ENCODE measurements around the gene ASGR1. TPM values are rescaled to one million over a fixed set of nuclear protein-coding genes. Genes with fewer than 3 reads are reported as not detected.

ASGR1 gene
- polyA plus RNA-seq, 4 donors = 1.9 to 2.9 (median 2.7) TPM

DNA sequence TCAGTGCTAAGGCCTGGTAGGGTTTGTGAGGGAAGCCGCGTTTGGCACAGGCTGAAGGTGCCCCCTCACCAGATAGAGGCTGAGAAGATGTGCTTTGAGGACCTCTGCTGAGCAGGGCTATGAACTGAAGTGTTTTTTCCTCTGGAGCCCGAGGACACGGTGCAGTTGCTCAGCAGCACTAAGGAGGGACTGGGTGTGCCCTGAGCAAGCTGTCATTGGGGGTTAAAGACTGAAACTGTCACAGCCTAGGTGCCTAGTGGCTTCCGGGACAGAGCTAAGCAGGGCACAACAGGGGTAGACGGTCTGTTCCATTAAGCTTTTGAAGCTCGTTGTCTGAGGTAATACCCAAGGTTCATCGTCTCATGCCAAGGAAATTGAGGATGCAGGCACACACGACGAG is 39.8 kb downstream of the ASGR1 start:
- Histone ChIP-seq H3K4me1 (ENCODE audit: control insufficient read depth in 3 of 3, insufficient read depth in 2 of 3, low read depth in 1 of 3, low read length in 2 of 3) (peaks cover 0 to 8% (median 0%) of the 10 kb centered on the region in 3 donors), H3K27me3 (ENCODE audit: control insufficient read depth in 3 of 3, insufficient read depth in 3 of 3, low read length in 3 of 3) (peaks cover 0 to 10% (median 0%) of the 10 kb centered on the region in 3 donors), H3K4me3 (ENCODE audit: low read depth in 1 of 3, low read length in 3 of 3) (no peak overlapping the region), H3K9me3 (ENCODE audit: control insufficient read depth in 2 of 2, insufficient read depth in 1 of 2, low read depth in 1 of 2, low read length in 1 of 2) (peaks cover 0 to 4% of the 10 kb centered on the region in 2 donors), H3K27ac (ENCODE audit: low read depth in 1 of 3, low read length in 2 of 3) (no peak overlapping the region), H3K36me3 (ENCODE audit: control insufficient read depth in 3 of 3, insufficient read depth in 2 of 3, low read depth in 1 of 3, low read length in 3 of 3) (no peaks in the 10 kb centered on the region)
- DNase-seq (peak in 1 of 2 donors; percentile 76), FAIRE-seq (no peak)
- 26 to 57% (median 44%) methylated on average over 10 of the region's 10 CpGs for WGBS, 3 donors

- Histone ChIP-seq H3K9me3 (ENCODE audit: control insufficient read depth in 2 of 2, insufficient read depth in 1 of 2, low read depth in 1 of 2, low read length in 1 of 2) (peaks cover 0 to 4% of the 10 kb centered on the region in 2 donors), H3K27ac (ENCODE audit: low read depth in 1 of 3, low read length in 2 of 3) (no peak overlapping the region), H3K4me1 (ENCODE audit: control insufficient read depth in 3 of 3, insufficient read depth in 2 of 3, low read depth in 1 of 3, low read length in 2 of 3) (peaks cover 0 to 8% (median 0%) of the 10 kb centered on the region in 3 donors), H3K4me3 (ENCODE audit: low read depth in 1 of 3, low read length in 3 of 3) (no peak overlapping the region), H3K36me3 (ENCODE audit: control insufficient read depth in 3 of 3, insufficient read depth in 2 of 3, low read depth in 1 of 3, low read length in 3 of 3) (no peaks in the 10 kb centered on the region), H3K27me3 (ENCODE audit: control insufficient read depth in 3 of 3, insufficient read depth in 3 of 3, low read length in 3 of 3) (peaks cover 0 to 10% (median 0%) of the 10 kb centered on the region in 3 donors)
- FAIRE-seq = no peak
- no peak for DNase-seq
- WGBS, 3 donors = 60 to 62% (median 60%) methylated on average over 7 of the region's 7 CpGs
These were observed 40.3 kb downstream of the ASGR1 start for GRCh38 chr17:7138800-7139381.

GRCh38 chr17:7137171-7137943 is 41.8 kb downstream of the ASGR1 start:
- no peak overlapping the region for H3K4me3 ChIP-seq (ENCODE audit: low read depth in 1 of 3, low read length in 3 of 3)
- no peak overlapping the region for H3K27ac ChIP-seq (ENCODE audit: low read depth in 1 of 3, low read length in 2 of 3)
- peaks cover 0 to 16% (median 0%) of the 10 kb centered on the region in 3 donors for H3K27me3 ChIP-seq (ENCODE audit: control insufficient read depth in 3 of 3, insufficient read depth in 3 of 3, low read length in 3 of 3)
- FAIRE-seq (no peak), DNase-seq (no peak)
- 22 to 32% (median 31%) methylated on average over 13 of the region's 13 CpGs for WGBS, 3 donors
- peaks cover 0 to 4% of the 10 kb centered on the region in 2 donors for H3K9me3 ChIP-seq (ENCODE audit: control insufficient read depth in 2 of 2, insufficient read depth in 1 of 2, low read depth in 1 of 2, low read length in 1 of 2)
- H3K4me1 ChIP-seq (ENCODE audit: control insufficient read depth in 3 of 3, insufficient read depth in 2 of 3, low read depth in 1 of 3, low read length in 2 of 3) = peaks cover 0 to 8% (median 0%) of the 10 kb centered on the region in 3 donors
- H3K36me3 ChIP-seq (ENCODE audit: control insufficient read depth in 3 of 3, insufficient read depth in 2 of 3, low read depth in 1 of 3, low read length in 3 of 3) = no peaks in the 10 kb centered on the region

DNA sequence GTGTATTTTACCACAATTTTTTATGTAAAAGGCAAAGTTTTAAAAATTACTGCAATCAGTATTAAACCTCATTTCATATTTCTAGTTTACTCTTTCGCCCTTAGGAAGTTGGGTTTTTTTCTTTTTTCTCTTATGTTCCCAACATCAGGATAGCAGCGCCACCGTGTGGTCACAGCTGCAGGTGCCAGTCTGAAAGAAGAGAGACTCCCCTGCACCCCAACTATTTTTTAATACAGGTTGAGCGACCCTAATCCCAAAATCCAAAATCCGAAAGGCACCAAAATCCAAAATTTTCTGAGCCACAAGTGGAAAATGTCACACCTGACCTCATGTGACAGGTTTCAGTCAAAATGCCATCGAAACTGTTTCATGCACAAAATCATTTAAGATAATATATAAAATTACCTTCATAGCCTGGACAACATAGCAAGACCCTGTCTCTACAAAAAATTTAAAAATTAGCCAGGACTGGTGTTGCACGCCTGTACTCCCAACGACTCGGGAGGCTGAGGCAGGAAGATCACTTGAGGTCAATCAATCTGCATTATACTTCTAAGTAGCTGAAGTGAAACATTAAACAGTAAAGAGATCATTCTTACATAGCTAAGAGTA is 42.8 kb downstream of the ASGR1 start:
- Histone ChIP-seq H3K9me3 (ENCODE audit: control insufficient read depth in 2 of 2, insufficient read depth in 1 of 2, low read depth in 1 of 2, low read length in 1 of 2) (peaks cover 0 to 4% of the 10 kb centered on the region in 2 donors), H3K4me3 (ENCODE audit: low read depth in 1 of 3, low read length in 3 of 3) (no peak overlapping the region), H3K4me1 (ENCODE audit: control insufficient read depth in 3 of 3, insufficient read depth in 2 of 3, low read depth in 1 of 3, low read length in 2 of 3) (peaks cover 0 to 2% (median 0%) of the 10 kb centered on the region in 3 donors), H3K27ac (ENCODE audit: low read depth in 1 of 3, low read length in 2 of 3) (no peak overlapping the region), H3K36me3 (ENCODE audit: control insufficient read depth in 3 of 3, insufficient read depth in 2 of 3, low read depth in 1 of 3, low read length in 3 of 3) (no peaks in the 10 kb centered on the region), H3K27me3 (ENCODE audit: control insufficient read depth in 3 of 3, insufficient read depth in 3 of 3, low read length in 3 of 3) (peaks cover 0 to 18% (median 0%) of the 10 kb centered on the region in 3 donors)
- WGBS, 3 donors = 18 to 24% (median 22%) methylated on average over 9 of the region's 9 CpGs
- DNase-seq (peak; percentile 67 to 76), FAIRE-seq (peak; percentile 33)

DNA sequence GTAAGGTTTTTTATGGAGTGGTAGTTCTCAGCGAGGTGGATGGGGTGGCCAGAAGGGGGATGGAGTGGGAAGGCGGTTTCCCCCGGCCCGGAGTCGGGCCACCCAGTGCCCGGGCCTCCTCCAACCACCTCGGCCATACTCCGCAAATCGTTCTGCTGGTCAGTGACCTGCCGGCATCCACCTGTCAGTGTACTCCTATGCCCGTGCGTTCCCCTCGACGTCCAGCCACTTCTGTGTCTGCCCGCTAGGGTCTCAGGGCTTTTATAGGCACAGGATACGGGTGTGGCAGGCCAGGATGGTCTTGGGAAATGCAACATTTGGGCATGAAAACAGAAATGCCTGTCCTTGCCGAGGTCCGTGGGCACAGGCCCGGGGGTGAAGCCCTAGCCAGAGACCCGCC is 45.3 kb downstream of the ASGR1 start:
- no peak overlapping the region for H3K27ac ChIP-seq (ENCODE audit: low read depth in 1 of 3, low read length in 2 of 3)
- peaks cover 0 to 3% of the 10 kb centered on the region in 2 donors for H3K9me3 ChIP-seq (ENCODE audit: control insufficient read depth in 2 of 2, insufficient read depth in 1 of 2, low read depth in 1 of 2, low read length in 1 of 2)
- no peaks in the 10 kb centered on the region for H3K36me3 ChIP-seq (ENCODE audit: control insufficient read depth in 3 of 3, insufficient read depth in 2 of 3, low read depth in 1 of 3, low read length in 3 of 3)
- peaks cover 0 to 18% (median 2%) of the 10 kb centered on the region in 3 donors for H3K27me3 ChIP-seq (ENCODE audit: control insufficient read depth in 3 of 3, insufficient read depth in 3 of 3, low read length in 3 of 3)
- H3K4me1 ChIP-seq (ENCODE audit: control insufficient read depth in 3 of 3, insufficient read depth in 2 of 3, low read depth in 1 of 3, low read length in 2 of 3) = no peaks in the 10 kb centered on the region
- no peak for FAIRE-seq
- no peak overlapping the region for H3K4me3 ChIP-seq (ENCODE audit: low read depth in 1 of 3, low read length in 3 of 3)
- no peak for DNase-seq
- WGBS, 3 donors = 78 to 89% (median 87%) methylated on average over 20 of the region's 20 CpGs

GRCh38 chr17:7133424-7133823 is 45.7 kb downstream of the ASGR1 start:
- FAIRE-seq (no peak), DNase-seq (peak in 1 of 2 donors; percentile 26)
- Histone ChIP-seq H3K27ac (ENCODE audit: low read depth in 1 of 3, low read length in 2 of 3) (no peak overlapping the region), H3K27me3 (ENCODE audit: control insufficient read depth in 3 of 3, insufficient read depth in 3 of 3, low read length in 3 of 3) (peaks cover 0 to 18% (median 2%) of the 10 kb centered on the region in 3 donors), H3K9me3 (ENCODE audit: control insufficient read depth in 2 of 2, insufficient read depth in 1 of 2, low read depth in 1 of 2, low read length in 1 of 2) (no peaks in the 10 kb centered on the region), H3K4me1 (ENCODE audit: control insufficient read depth in 3 of 3, insufficient read depth in 2 of 3, low read depth in 1 of 3, low read length in 2 of 3) (no peaks in the 10 kb centered on the region), H3K36me3 (ENCODE audit: control insufficient read depth in 3 of 3, insufficient read depth in 2 of 3, low read depth in 1 of 3, low read length in 3 of 3) (no peaks in the 10 kb centered on the region), H3K4me3 (ENCODE audit: low read depth in 1 of 3, low read length in 3 of 3) (no peak overlapping the region)
- 23 to 61% (median 58%) methylated on average over 19 of the region's 19 CpGs for WGBS, 3 donors

DNA sequence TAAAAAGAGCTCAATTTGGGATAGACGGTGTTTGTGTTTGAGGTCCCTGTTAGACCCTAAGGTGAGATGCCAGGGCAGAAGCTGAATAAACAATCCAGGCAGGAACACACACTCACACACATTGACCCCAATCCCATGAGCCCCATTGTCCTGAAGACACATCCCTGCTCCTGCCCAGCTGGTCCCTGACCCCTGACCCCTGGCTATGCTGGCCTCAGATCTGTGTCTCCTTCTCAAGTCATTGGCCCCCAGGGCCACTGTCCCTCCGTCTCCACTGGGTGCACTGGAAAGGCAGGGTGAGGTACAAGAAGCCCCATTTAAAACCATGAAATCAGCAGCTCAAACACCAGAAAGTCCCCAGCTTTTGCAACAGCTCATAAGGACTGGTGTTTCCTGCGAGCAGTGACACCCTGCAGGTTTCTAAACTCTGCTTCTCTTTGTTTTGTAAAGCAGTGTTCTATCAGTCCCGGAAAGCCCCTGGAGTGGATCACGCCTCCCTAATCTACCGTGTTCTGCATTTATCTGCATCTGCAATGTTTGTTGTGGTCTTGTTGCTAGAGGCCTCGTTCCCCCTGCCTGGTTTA is 46.6 kb downstream of the ASGR1 start:
- Histone ChIP-seq H3K9me3 (ENCODE audit: control insufficient read depth in 2 of 2, insufficient read depth in 1 of 2, low read depth in 1 of 2, low read length in 1 of 2) (no peaks in the 10 kb centered on the region), H3K4me3 (ENCODE audit: low read depth in 1 of 3, low read length in 3 of 3) (no peak overlapping the region), H3K27ac (ENCODE audit: low read depth in 1 of 3, low read length in 2 of 3) (peak overlapping the region in 1 of 3 donors; percentile 63), H3K4me1 (ENCODE audit: control insufficient read depth in 3 of 3, insufficient read depth in 2 of 3, low read depth in 1 of 3, low read length in 2 of 3) (no peaks in the 10 kb centered on the region), H3K27me3 (ENCODE audit: control insufficient read depth in 3 of 3, insufficient read depth in 3 of 3, low read length in 3 of 3) (peaks cover 0 to 18% (median 2%) of the 10 kb centered on the region in 3 donors), H3K36me3 (ENCODE audit: control insufficient read depth in 3 of 3, insufficient read depth in 2 of 3, low read depth in 1 of 3, low read length in 3 of 3) (no peaks in the 10 kb centered on the region)
- no peak for DNase-seq
- 26 to 32% (median 31%) methylated on average over 7 of the region's 7 CpGs for WGBS, 3 donors
- FAIRE-seq = no peak

GRCh38 chr17:7131423-7131791 is 47.8 kb downstream of the ASGR1 start:
- H3K4me1 ChIP-seq (ENCODE audit: control insufficient read depth in 3 of 3, insufficient read depth in 2 of 3, low read depth in 1 of 3, low read length in 2 of 3) = no peaks in the 10 kb centered on the region
- H3K27me3 ChIP-seq (ENCODE audit: control insufficient read depth in 3 of 3, insufficient read depth in 3 of 3, low read length in 3 of 3) = peaks cover 0 to 10% (median 2%) of the 10 kb centered on the region in 3 donors
- no peaks in the 10 kb centered on the region for H3K36me3 ChIP-seq (ENCODE audit: control insufficient read depth in 3 of 3, insufficient read depth in 2 of 3, low read depth in 1 of 3, low read length in 3 of 3)
- 81 to 96% (median 94%) methylated on average over 5 of the region's 5 CpGs for WGBS, 3 donors
- no peak overlapping the region for H3K4me3 ChIP-seq (ENCODE audit: low read depth in 1 of 3, low read length in 3 of 3)
- H3K27ac ChIP-seq (ENCODE audit: low read depth in 1 of 3, low read length in 2 of 3) = peak overlapping the region in 1 of 3 donors; percentile 47
- FAIRE-seq (no peak), DNase-seq (no peak)
- no peaks in the 10 kb centered on the region for H3K9me3 ChIP-seq (ENCODE audit: control insufficient read depth in 2 of 2, insufficient read depth in 1 of 2, low read depth in 1 of 2, low read length in 1 of 2)
